NCI-H82 treated with DMSO at 0.1 percent for 48 hours (cell line): Measurements from ENCODE around the gene OCLN.
"Not testable (repeated sequence)": the region's sequence is repeated elsewhere in the genome, so short reads cannot be mapped to it uniquely, and the experiment has no call there.

Experiments
- DNase-seq: peaks from one replicate; lab custom pipeline; 2025; ENCODE audit not compliant: unreplicated experiment; lab: John Stamatoyannopoulos, UW

OCLN gene

DNA sequence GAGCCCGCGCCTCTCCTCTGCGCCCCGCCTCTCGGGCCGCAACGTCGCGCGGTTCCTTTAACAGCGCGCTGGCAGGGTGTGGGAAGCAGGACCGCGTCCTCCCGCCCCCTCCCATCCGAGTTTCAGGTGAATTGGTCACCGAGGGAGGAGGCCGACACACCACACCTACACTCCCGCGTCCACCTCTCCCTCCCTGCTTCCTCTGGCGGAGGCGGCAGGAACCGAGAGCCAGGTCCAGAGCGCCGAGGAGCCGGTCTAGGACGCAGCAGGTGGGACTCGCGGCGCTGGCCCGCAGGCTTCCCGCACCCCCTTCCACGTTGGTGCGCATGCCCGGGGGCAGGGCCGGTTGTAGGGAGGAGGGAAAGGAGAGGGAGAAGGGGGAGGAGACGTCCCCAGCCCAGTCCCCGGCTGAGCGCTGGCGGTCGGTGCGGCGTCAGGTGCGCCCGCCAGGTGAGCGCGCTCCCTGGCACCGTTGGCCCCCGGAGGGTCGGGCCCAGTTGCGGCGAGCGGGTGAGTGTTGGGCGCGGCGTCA lies at the start of gene OCLN:
OCLN (plus strand) TSS at position 400 of the 532 bp plus-strand sequence. CDS start 11,455 bp downstream, outside the sequence.
- DNase-seq: no peak

GRCh38 chr5:69444127-69444754 lies 48.3 kb upstream of the OCLN start:
- no peak for DNase-seq

DNA sequence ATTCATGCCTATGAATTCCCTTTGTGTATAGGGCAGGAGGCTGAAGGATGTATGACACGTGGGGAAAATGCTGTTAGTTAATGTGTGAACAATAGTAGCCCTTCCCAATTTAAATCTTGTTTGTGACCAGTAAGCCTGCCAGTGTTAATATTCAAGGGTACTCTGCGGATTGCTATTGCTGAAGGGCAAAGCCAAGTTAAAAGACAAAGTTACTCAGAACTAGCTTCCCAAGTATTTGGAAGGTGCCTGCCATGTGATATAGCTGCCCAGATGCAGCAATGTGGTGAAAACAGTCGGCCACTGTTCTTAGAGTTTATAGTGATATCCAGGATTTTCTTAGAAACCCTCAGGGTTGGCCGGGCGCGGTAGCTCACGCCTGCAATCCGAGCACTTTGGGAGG lies 43.1 kb upstream of the OCLN start:
- no peak for DNase-seq

DNA sequence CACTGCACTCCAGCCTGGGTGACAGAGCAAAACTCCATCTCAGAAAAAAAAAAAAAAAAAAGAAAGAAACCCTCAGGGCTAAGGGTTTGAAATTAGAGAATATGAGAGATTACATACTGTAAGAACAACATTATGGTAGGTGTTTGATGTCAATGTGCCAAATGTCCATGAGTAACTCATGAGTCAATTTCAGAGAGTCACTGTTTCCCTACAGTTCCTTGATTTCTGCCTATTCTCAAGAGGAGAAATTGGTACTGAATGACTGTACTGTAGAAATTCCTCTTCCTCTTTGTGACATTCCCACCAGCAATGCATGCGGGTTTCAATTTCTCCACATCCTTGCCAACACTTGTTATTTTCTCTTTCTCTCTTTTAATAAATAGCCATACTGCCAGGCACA lies 42.5 kb upstream of the OCLN start:
- no peak for DNase-seq

- DNase-seq: not testable (repeated sequence)
These were observed 42.1 kb upstream of the OCLN start for GRCh38 chr5:69450527-69450926.

- no peak for DNase-seq
These were observed 40.5 kb upstream of the OCLN start for GRCh38 chr5:69451941-69452647.

- not testable (repeated sequence) for DNase-seq
These were observed 39.1 kb upstream of the OCLN start for GRCh38 chr5:69453487-69453886.

- DNase-seq: no peak
These were observed 37.9 kb upstream of the OCLN start for GRCh38 chr5:69454460-69455249.

- not testable (repeated sequence) for DNase-seq
These were observed 37.1 kb upstream of the OCLN start for GRCh38 chr5:69455428-69455988.

- no peak for DNase-seq
These were observed 30.4 kb upstream of the OCLN start for GRCh38 chr5:69462170-69462569.

DNA sequence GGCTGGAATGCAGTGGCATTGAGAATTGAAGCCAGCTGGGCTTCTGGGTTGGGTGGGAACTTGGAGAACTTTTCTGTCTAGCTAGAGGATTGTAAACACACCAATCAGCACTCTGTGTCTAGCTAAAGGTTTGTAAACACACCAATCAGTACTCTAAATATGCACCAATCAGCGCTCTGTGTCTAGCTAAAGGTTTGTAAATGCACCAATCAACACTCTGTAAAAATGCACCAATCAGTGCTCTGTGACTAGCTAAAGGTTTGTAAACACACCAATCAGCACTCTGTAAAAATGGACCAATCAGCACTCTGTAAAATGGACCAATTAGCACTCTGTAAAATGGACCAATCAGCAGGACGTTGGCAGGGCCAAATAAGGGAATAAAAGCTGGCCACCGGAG lies 26.2 kb upstream of the OCLN start:
- not testable (repeated sequence) for DNase-seq

DNA sequence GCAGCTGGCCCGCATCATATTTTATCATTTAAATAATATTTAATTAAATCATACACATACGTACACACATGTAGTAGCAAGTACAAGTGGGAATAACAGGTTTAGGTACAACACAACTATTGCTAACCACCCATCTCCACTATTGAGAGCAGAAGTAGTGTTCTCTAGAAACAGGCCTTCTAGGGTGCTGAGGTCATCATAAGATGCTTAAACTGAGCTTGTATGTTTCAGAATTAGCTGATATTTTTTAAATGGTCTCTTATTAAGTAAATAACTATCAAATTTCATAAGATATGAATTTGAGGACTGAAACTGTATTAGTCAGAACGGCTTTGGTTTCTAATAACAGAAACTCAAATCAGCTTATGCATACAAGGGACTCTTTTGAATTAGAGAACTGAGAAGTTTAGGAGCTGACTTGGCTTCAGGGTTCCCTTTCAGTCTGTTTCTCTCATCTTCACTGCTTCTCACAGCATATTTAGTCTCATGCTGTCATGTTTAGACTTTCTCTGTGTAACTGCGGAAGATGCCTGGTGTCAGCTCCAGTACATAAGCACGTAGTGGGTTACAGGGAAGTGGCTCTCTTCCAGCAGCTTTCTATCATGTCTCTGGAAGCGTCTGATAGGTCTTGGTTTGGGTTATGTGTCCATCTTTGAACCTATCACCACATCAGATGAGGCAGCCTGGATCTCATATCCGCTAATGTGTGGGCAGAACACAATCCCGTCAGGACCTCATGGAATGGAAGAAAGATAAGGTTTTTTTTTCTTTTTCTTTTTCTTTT lies 25.0 kb upstream of the OCLN start:
- DNase-seq: no peak

- DNase-seq: no peak
These were observed 24.0 kb upstream of the OCLN start for GRCh38 chr5:69468631-69469030.

- DNase-seq: not testable (repeated sequence)
These were observed 21.1 kb upstream of the OCLN start for GRCh38 chr5:69471516-69471915.

DNA sequence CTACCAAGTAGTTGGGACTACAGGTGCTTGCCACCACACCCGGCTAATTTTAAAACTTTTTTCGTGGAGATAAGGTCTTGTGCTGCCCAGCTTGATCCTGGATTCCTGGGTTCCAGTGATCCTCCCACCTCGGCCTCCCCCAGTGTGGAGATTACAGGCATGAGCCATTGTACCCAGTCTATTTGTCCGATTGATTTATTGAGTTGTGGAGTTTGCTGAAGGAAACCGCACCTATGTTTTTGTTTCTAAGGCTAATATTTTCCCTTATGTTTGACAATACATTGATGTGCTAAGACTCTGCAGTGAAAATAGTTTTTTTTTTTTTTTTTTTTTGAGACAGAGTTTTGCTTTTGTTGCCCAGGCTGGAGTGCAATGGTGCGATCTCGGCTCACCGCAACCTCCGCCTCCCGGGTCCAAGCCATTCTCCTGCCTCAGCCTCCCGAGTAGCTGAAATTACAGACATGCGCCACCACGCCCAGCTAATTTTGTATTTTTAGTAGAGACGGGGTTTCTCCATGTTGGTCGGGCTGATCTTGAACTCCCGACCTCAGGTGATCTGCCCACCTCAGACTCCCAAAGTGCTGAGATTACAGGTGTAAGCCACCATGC lies 20.0 kb upstream of the OCLN start:
- DNase-seq: not testable (repeated sequence)

GRCh38 chr5:69477170-69477569 lies 15.4 kb upstream of the OCLN start:
- no peak for DNase-seq

DNA sequence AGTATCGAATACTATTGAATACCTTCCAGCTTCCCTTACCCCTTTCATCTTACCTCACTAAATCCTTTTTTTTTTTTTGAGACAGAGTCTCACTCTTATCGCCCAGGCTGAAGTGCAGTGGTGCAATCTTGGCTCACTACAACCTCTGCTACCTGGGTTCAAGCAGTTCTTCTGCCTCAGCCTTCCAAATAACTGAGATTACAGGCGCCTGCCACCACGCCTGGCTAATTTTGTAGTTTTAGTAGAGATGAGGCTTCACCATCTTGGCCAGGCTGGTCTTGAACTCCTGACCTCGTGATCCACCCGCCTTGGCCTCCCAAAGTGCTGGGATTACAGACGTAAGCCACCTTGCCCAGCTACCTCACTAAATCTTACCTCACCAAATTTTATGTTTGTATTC lies 14.3 kb upstream of the OCLN start:
- DNase-seq: not testable (repeated sequence)

DNA sequence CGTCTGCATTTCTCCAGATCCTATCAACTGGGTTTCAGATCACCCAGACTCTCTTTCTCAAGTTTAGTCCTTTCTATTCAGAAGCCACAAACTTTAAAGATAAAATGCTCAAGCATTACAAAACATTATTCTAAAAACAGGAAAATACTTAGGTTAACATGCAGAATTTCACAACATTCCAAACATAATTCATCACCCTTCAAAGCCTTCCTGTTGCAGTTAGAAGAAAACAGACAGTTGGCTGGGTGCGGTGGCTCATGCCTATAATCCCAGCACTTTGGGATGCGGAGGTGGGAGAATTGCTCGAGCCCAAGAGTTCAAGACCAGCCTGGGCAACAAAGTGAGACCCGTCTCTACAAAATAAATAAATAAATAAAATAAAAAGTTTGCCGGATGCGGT lies 7.7 kb upstream of the OCLN start:
- DNase-seq: no peak

DNA sequence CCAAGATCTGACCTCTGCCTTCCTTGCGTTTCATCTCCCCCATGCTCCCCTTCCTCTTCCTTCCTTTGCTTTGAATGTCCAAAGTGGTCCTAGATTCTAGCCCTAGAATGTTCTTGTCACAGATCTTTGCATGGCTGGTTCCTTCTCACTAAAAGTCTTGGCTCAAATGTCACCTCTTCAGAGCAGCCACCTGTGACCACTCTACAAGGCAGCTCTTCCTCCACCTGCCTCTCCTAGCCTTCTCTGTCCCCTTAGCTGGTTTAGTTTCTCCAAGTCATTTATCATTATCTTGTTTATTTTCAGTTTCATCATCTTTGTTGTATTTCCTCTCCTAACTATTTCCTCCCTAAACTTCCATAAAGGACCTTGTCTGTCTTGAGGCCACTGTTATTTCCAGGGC lies 7.1 kb upstream of the OCLN start:
- DNase-seq: no peak

GRCh38 chr5:69489246-69489645 lies 3.3 kb upstream of the OCLN start:
- DNase-seq: no peak
